Stimulated activated CD4-positive, alpha-beta T cell treated with anti-CD3 and anti-CD28 coated beads, Interleukin-15, amount 100 ng/mL, for 24 hours (primary cell): Measurements from ENCODE around the gene SCARF1.

ENCODE experiments used
- DNase-seq: peaks from one replicate; pipeline ENCODE4 v3.0.0-alpha.2; 2020

SCARF1 gene

GRCh38 chr17:1627182-1627981 is 18.1 kb downstream of the SCARF1 start:
- DNase-seq: no peak

- DNase-seq: no peak
These were observed 19.2 kb downstream of the SCARF1 start for GRCh38 chr17:1626333-1626732.

- DNase-seq: no peak
These were observed 20.0 kb downstream of the SCARF1 start for GRCh38 chr17:1625581-1625980.

GRCh38 chr17:1625053-1625452 is 20.5 kb downstream of the SCARF1 start:
- no peak for DNase-seq

- no peak for DNase-seq
These were observed 20.9 kb downstream of the SCARF1 start for GRCh38 chr17:1624650-1625049.

- DNase-seq: no peak
These were observed 22.4 kb downstream of the SCARF1 start for GRCh38 chr17:1623057-1623630.

- no peak for DNase-seq
These were observed 24.1 kb downstream of the SCARF1 start for GRCh38 chr17:1621273-1621954.

- DNase-seq: no peak
These were observed 25.0 kb downstream of the SCARF1 start for GRCh38 chr17:1620486-1620885.

GRCh38 chr17:1617620-1618174 is 27.8 kb downstream of the SCARF1 start:
- no peak for DNase-seq

- DNase-seq: no peak
These were observed 29.4 kb downstream of the SCARF1 start for GRCh38 chr17:1616101-1616500.

GRCh38 chr17:1612400-1612799 is 33.1 kb downstream of the SCARF1 start:
- no peak for DNase-seq

GRCh38 chr17:1611715-1612114 is 33.8 kb downstream of the SCARF1 start:
- DNase-seq: no peak

- no peak for DNase-seq
These were observed 36.9 kb downstream of the SCARF1 start for GRCh38 chr17:1608676-1609075.

- DNase-seq: no peak
These were observed 37.6 kb downstream of the SCARF1 start for GRCh38 chr17:1607971-1608320.

GRCh38 chr17:1606352-1606985 is 39.1 kb downstream of the SCARF1 start:
- DNase-seq: peak; percentile 55

- no peak for DNase-seq
These were observed 39.7 kb downstream of the SCARF1 start for GRCh38 chr17:1605681-1606351.

- no peak for DNase-seq
These were observed 40.6 kb downstream of the SCARF1 start for GRCh38 chr17:1604831-1605528.

GRCh38 chr17:1601571-1601970 is 44.0 kb downstream of the SCARF1 start:
- no peak for DNase-seq

GRCh38 chr17:1598399-1599095 is 47.0 kb downstream of the SCARF1 start:
- DNase-seq: no peak

- no peak for DNase-seq
These were observed 47.6 kb downstream of the SCARF1 start for GRCh38 chr17:1597861-1598342.

GRCh38 chr17:1593630-1593931 is 52.0 kb downstream of the SCARF1 start:
- no peak for DNase-seq
